T-helper 1 cell treated with Interleukin-12 subunit alpha and Interleukin-12 subunit beta and Interleukin-4 antibody, amounts not matched to agents 30 μg/mL and 1 μg/mL, for 36 hours (primary cell): ENCODE data around the gene SOCS4.
A peak's percentile ranks its signal among the peaks of the same experiment; 100 is the strongest.
"Not testable (repeated sequence)": the region's sequence is repeated elsewhere in the genome, so short reads cannot be mapped to it uniquely, and the experiment has no call there.

Experiments used
- H3K27ac Mint-ChIP-seq: one replicate; pipeline ENCODE4 v1.8.0; 2021; ENCODE audit warnings: mild to moderate bottlenecking, mixed read lengths
- H3K27me3 Mint-ChIP-seq: one replicate; pipeline ENCODE4 v1.8.0; 2021; ENCODE audit warnings: low read depth, mixed read lengths
- H3K36me3 Mint-ChIP-seq: one replicate; pipeline ENCODE4 v1.8.0; 2021; ENCODE audit warnings: low read depth, mixed read lengths
- H3K4me1 Mint-ChIP-seq: one replicate; pipeline ENCODE4 v1.8.0; 2021; ENCODE audit warnings: low read depth, mixed read lengths
- H3K4me3 Mint-ChIP-seq: one replicate; pipeline ENCODE4 v1.8.0; 2021; ENCODE audit warnings: mild to moderate bottlenecking, moderate library complexity, mixed read lengths
- H3K9me3 Mint-ChIP-seq: one replicate; pipeline ENCODE4 v1.8.0; 2021; ENCODE audit warnings: mixed read lengths

Gene SOCS4

GRCh38 chr14:55064896-55065295, 37.9 kb downstream of the SOCS4 start:
- not testable (repeated sequence) for H3K27ac Mint-ChIP-seq, H3K27me3 Mint-ChIP-seq, H3K9me3 Mint-ChIP-seq, H3K4me3 Mint-ChIP-seq, H3K4me1 Mint-ChIP-seq
- H3K36me3 Mint-ChIP-seq = peaks cover 46% of the 10 kb centered on the region

GRCh38 chr14:55065411-55065810, 38.4 kb downstream of the SOCS4 start:
- peaks cover 46% of the 10 kb centered on the region for H3K36me3 Mint-ChIP-seq
- peaks cover 8% of the 10 kb centered on the region for H3K4me1 Mint-ChIP-seq
- no peaks in the 10 kb centered on the region for H3K27me3 Mint-ChIP-seq
- H3K27ac Mint-ChIP-seq = no peak overlapping the region
- H3K4me3 Mint-ChIP-seq = no peak overlapping the region
- H3K9me3 Mint-ChIP-seq = no peaks in the 10 kb centered on the region

GRCh38 chr14:55066223-55066622, 39.2 kb downstream of the SOCS4 start:
- Mint-ChIP-seq H3K36me3 (peaks cover 39% of the 10 kb centered on the region), H3K4me1 (peaks cover 4% of the 10 kb centered on the region), H3K4me3 (no peak overlapping the region), H3K27me3 (no peaks in the 10 kb centered on the region), H3K27ac (no peak overlapping the region), H3K9me3 (no peaks in the 10 kb centered on the region)

- no peaks in the 10 kb centered on the region for H3K27me3 Mint-ChIP-seq
- H3K4me3 Mint-ChIP-seq = no peak overlapping the region
- H3K36me3 Mint-ChIP-seq = peaks cover 13% of the 10 kb centered on the region
- H3K27ac Mint-ChIP-seq = no peak overlapping the region
- no peaks in the 10 kb centered on the region for H3K9me3 Mint-ChIP-seq
- H3K4me1 Mint-ChIP-seq = peaks cover 19% of the 10 kb centered on the region
These were observed 44.0 kb downstream of the SOCS4 start for GRCh38 chr14:55070981-55071411.

GRCh38 chr14:55071870-55072640, 45.0 kb downstream of the SOCS4 start:
- no peak overlapping the region for H3K4me3 Mint-ChIP-seq

GRCh38 chr14:55073856-55074255, 46.8 kb downstream of the SOCS4 start:
- Mint-ChIP-seq H3K4me3 (no peak overlapping the region), H3K27me3 (no peaks in the 10 kb centered on the region), H3K9me3 (no peaks in the 10 kb centered on the region), H3K4me1 (peaks cover 21% of the 10 kb centered on the region), H3K36me3 (peaks cover 2% of the 10 kb centered on the region), H3K27ac (no peak overlapping the region)

More at GRCh38 chr14:55071870-55072640, 45.0 kb downstream of the SOCS4 start:
- Mint-ChIP-seq H3K36me3 (peaks cover 9% of the 10 kb centered on the region), H3K9me3 (no peaks in the 10 kb centered on the region), H3K27ac (peak overlapping the region; percentile 46), H3K27me3 (no peaks in the 10 kb centered on the region), H3K4me1 (peaks cover 19% of the 10 kb centered on the region)

GRCh38 chr14:55074662-55075061, 47.6 kb downstream of the SOCS4 start:
- Mint-ChIP-seq H3K4me1 (peaks cover 21% of the 10 kb centered on the region), H3K9me3 (no peaks in the 10 kb centered on the region), H3K36me3 (no peaks in the 10 kb centered on the region), H3K27me3 (no peaks in the 10 kb centered on the region), H3K27ac (peak overlapping the region; percentile 72), H3K4me3 (peak overlapping the region; percentile 49)

- peaks cover 21% of the 10 kb centered on the region for H3K4me1 Mint-ChIP-seq
- no peaks in the 10 kb centered on the region for H3K9me3 Mint-ChIP-seq
- no peaks in the 10 kb centered on the region for H3K27me3 Mint-ChIP-seq
- H3K4me3 Mint-ChIP-seq = no peak overlapping the region
- no peaks in the 10 kb centered on the region for H3K36me3 Mint-ChIP-seq
- no peak overlapping the region for H3K27ac Mint-ChIP-seq
These were observed 48.7 kb downstream of the SOCS4 start for GRCh38 chr14:55075628-55076175.

GRCh38 chr14:55077170-55078151, 50.4 kb downstream of the SOCS4 start:
- no peak overlapping the region for H3K4me3 Mint-ChIP-seq
- peaks cover 12% of the 10 kb centered on the region for H3K4me1 Mint-ChIP-seq
- no peak overlapping the region for H3K27ac Mint-ChIP-seq
- H3K9me3 Mint-ChIP-seq = no peaks in the 10 kb centered on the region
- no peaks in the 10 kb centered on the region for H3K36me3 Mint-ChIP-seq
- peaks cover 8% of the 10 kb centered on the region for H3K27me3 Mint-ChIP-seq

- not testable (repeated sequence) for H3K4me3 Mint-ChIP-seq, H3K27ac Mint-ChIP-seq
These were observed 52.9 kb downstream of the SOCS4 start for GRCh38 chr14:55079961-55080360.

GRCh38 chr14:55084401-55085059, 57.5 kb downstream of the SOCS4 start:
- H3K27ac Mint-ChIP-seq = no peak overlapping the region
- no peaks in the 10 kb centered on the region for H3K9me3 Mint-ChIP-seq
- no peak overlapping the region for H3K4me3 Mint-ChIP-seq
- H3K27me3 Mint-ChIP-seq = peaks cover 13% of the 10 kb centered on the region
- no peaks in the 10 kb centered on the region for H3K36me3 Mint-ChIP-seq
- H3K4me1 Mint-ChIP-seq = peaks cover 3% of the 10 kb centered on the region

More at GRCh38 chr14:55079961-55080360, 52.9 kb downstream of the SOCS4 start:
- H3K27me3 Mint-ChIP-seq = peaks cover 13% of the 10 kb centered on the region
- not testable (repeated sequence) for H3K4me1 Mint-ChIP-seq, H3K9me3 Mint-ChIP-seq, H3K36me3 Mint-ChIP-seq

GRCh38 chr14:55085060-55085660, 58.1 kb downstream of the SOCS4 start:
- Mint-ChIP-seq H3K4me3 (no peak overlapping the region), H3K27ac (no peak overlapping the region), H3K27me3 (peaks cover 13% of the 10 kb centered on the region), H3K9me3 (no peaks in the 10 kb centered on the region), H3K4me1 (peaks cover 4% of the 10 kb centered on the region), H3K36me3 (no peaks in the 10 kb centered on the region)

- Mint-ChIP-seq H3K4me3 (no peak overlapping the region), H3K27me3 (peaks cover 7% of the 10 kb centered on the region), H3K4me1 (peaks cover 5% of the 10 kb centered on the region), H3K27ac (no peak overlapping the region), H3K9me3 (no peaks in the 10 kb centered on the region), H3K36me3 (no peaks in the 10 kb centered on the region)
These were observed 59.9 kb downstream of the SOCS4 start for GRCh38 chr14:55086938-55087337.

GRCh38 chr14:55088356-55088755, 61.3 kb downstream of the SOCS4 start:
- Mint-ChIP-seq H3K27ac (no peak overlapping the region), H3K27me3 (peaks cover 4% of the 10 kb centered on the region), H3K4me1 (peaks cover 10% of the 10 kb centered on the region), H3K4me3 (no peak overlapping the region), H3K9me3 (no peaks in the 10 kb centered on the region), H3K36me3 (no peaks in the 10 kb centered on the region)
